Tibial artery (tissue), 4 donors: ENCODE results near the gene HSD17B3.

Experiments
- DNase-seq, 2 donors: peaks; one replicate each; pipeline ENCODE4 v3.0.0-alpha.2; 2019
- H3K27ac ChIP-seq, 2 donors: fragments of 200-600 bp; sonication (generic) in 1 of 2; 1 replicate in 1 of 2; 2 replicates in 1 of 2; pipeline ENCODE4 v1.5.1; 2018 to 2019; ENCODE audit warnings: mild to moderate bottlenecking in 1 of 2
- H3K27me3 ChIP-seq, 2 donors: fragments of 200-600 bp; sonication (generic) in 1 of 2; one replicate each; pipeline versions ENCODE4 v1.5.1 to v1.6.0; 2016 to 2019
- H3K36me3 ChIP-seq, 3 donors: fragments of 200-600 bp; sonication (generic) in 2 of 3; one replicate each; pipeline ENCODE4 v1.5.1; 2016 to 2019; ENCODE audit warnings: mild to moderate bottlenecking in 2 of 3
- H3K4me1 ChIP-seq, 4 donors: fragments of 200-600 bp; sonication (generic) in 2 of 4; 1 replicate in 3 of 4; 2 replicates in 1 of 4; pipeline ENCODE4 v1.5.1; 2016 to 2019
- H3K4me3 ChIP-seq, 2 donors: fragments of 200-600 bp; sonication (generic) in 1 of 2; 1 replicate in 1 of 2; 2 replicates in 1 of 2; pipeline ENCODE4 v1.5.1; 2018 to 2019; ENCODE audit warnings: mild to moderate bottlenecking in 2 of 2
- H3K9me3 ChIP-seq, 3 donors: fragments of 200-600 bp; sonication (generic) in 1 of 3; one replicate each; pipeline ENCODE4 v1.5.1; 2016 to 2019
- intact Hi-C: fragments of 100-400 bp; cut with DNase I; formaldehyde crosslinking; loops from one replicate; pipeline ENCODE4 v1.15.0; 2023; ENCODE audit warnings: low total_unique reads
- TF ChIP-seq, protein P1 (sequence below), 2 experiments: fragments of 200-600 bp in 1 of 2; fragments of 450-650 bp in 1 of 2; IDR thresholded peaks; one replicate each; pipeline ENCODE4 v1.5.1; 2017 to 2019; ENCODE audit warnings: antibody characterized with exemption in 2 of 2, mild to moderate bottlenecking in 1 of 2, moderate library complexity in 1 of 2

The HSD17B3 gene

DNA sequence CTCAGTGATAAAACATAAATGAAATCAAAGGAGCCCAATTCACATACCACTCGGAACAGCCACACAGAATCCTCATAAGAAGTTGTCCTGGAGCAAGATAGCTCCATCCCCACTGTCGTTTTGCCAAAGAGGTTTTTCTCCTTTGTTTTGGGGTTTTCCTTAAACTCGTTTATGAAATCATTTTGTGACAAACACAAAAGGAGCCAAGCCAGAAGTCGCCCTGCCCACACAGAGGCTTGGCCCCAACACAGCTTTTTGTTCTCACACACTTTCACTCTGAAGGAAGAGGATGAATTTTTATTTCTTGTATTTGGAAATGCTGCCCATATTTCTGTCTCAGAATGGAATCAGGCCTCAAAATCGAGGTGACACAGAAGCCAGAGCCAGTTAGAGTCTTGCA is 113.4 kb downstream of the HSD17B3 start:
- H3K27ac ChIP-seq = no peak overlapping the region
- intact Hi-C loops = no loop called here
- TF ChIP-seq, protein P1, sequence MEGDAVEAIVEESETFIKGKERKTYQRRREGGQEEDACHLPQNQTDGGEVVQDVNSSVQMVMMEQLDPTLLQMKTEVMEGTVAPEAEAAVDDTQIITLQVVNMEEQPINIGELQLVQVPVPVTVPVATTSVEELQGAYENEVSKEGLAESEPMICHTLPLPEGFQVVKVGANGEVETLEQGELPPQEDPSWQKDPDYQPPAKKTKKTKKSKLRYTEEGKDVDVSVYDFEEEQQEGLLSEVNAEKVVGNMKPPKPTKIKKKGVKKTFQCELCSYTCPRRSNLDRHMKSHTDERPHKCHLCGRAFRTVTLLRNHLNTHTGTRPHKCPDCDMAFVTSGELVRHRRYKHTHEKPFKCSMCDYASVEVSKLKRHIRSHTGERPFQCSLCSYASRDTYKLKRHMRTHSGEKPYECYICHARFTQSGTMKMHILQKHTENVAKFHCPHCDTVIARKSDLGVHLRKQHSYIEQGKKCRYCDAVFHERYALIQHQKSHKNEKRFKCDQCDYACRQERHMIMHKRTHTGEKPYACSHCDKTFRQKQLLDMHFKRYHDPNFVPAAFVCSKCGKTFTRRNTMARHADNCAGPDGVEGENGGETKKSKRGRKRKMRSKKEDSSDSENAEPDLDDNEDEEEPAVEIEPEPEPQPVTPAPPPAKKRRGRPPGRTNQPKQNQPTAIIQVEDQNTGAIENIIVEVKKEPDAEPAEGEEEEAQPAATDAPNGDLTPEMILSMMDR (IDR thresholded peaks at IDR 0.05) = no peak

DNA sequence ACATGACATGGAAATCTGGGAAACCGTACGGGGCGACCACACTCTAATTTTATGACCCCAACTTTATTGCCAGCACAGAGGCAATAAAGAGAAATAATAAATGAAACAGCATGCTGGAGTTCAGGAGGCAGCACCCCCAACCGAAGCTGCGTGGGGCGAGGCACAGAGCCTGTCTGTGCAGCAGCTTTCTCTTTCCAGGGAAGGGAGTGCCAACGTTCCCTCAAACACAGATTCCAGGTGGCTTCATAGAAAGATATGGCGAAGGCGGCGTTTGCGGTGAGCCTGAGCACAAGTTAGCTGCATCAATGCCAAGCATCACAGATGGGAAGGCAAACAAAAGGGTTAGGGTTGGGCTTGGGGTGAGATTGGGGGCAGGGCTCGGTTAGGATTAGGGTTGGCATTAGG is 114.8 kb downstream of the HSD17B3 start:
- TF ChIP-seq, protein P1 (IDR thresholded peaks at IDR 0.05) = no peak
- no peak for DNase-seq
- Histone ChIP-seq H3K36me3 (no peaks in the 10 kb centered on the region), H3K4me1 (peaks cover 0 to 12% (median 7%) of the 10 kb centered on the region in 4 donors), H3K27me3 (peaks cover 0 to 4% of the 10 kb centered on the region in 2 donors), H3K9me3 (peaks cover 3 to 20% (median 15%) of the 10 kb centered on the region in 3 donors), H3K4me3 (no peak overlapping the region), H3K27ac (no peak overlapping the region)
- intact Hi-C loops = no loop called here

More for the DNA sequence above, 113.4 kb downstream of the HSD17B3 start:
- peaks cover 3 to 20% (median 15%) of the 10 kb centered on the region in 3 donors for H3K9me3 ChIP-seq
- DNase-seq = no peak
- peaks cover 0 to 12% (median 7%) of the 10 kb centered on the region in 4 donors for H3K4me1 ChIP-seq
- H3K4me3 ChIP-seq = no peak overlapping the region
- H3K36me3 ChIP-seq = no peaks in the 10 kb centered on the region
- H3K27me3 ChIP-seq = peaks cover 0 to 2% of the 10 kb centered on the region in 2 donors

DNA sequence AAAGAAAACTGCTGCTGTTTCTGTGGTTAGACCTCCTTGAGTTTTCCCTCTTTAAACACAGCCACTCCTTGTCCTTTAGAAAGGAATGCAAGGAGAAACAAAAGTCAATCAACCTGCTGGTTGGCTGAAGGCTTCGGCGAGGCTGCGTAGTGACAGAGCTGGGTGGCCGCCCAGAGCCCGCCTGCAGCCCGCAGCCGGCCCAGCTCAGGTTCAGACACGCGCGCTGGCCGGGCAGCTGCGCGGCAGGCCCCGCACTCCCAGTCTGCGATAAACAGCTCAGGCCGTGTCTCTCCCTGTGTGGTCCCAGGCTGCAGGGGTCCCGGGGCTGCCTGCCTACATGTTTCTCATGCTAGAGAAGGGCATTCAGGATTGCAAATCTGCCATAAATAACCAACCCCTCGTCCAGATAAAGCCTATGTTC is 115.4 kb downstream of the HSD17B3 start:
- intact Hi-C loops = no loop called here
- Histone ChIP-seq H3K36me3 (no peaks in the 10 kb centered on the region), H3K4me1 (peaks cover 0 to 12% (median 7%) of the 10 kb centered on the region in 4 donors), H3K9me3 (peaks cover 3 to 20% (median 15%) of the 10 kb centered on the region in 3 donors), H3K27ac (no peak overlapping the region), H3K4me3 (peak overlapping the region in 1 of 2 donors; percentile 15), H3K27me3 (peaks cover 0 to 4% of the 10 kb centered on the region in 2 donors)
- TF ChIP-seq, protein P1 (IDR thresholded peaks at IDR 0.05) = no peak
- no peak for DNase-seq

DNA sequence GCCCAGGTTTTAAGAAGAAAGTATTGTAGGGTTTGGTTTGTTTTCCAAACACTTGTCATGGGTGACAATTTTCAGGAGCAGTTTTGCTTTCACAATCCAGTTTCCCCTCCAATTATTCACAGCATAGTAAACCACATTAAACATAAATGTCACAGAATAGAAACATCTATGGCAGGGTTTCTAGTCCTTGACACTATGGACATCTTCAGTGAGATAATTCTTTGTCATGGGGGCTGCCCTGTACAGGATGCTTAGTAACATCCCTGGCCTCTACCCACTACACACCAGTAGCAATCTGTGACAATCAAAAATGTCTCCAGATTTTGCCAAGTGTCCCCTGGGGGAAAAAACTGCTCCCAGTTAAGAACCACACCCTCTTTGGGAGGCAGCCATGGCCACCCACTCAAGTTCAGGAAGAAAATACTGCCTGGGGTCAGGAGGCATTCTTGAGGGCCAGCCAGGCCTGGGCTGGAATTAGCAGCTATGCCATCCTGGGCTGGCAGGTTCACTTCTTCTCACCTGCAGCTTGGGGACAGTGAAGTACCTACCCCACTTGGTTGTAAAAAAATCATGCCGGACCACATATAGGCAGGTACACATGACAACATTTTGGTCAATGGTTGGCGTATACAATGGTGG is 116.3 kb downstream of the HSD17B3 start:
- DNase-seq = peak in 1 of 2 donors; percentile 46
- H3K4me3 ChIP-seq = no peak overlapping the region
- intact Hi-C loops = no loop called here
- H3K27me3 ChIP-seq = peaks cover 0 to 13% of the 10 kb centered on the region in 2 donors
- H3K9me3 ChIP-seq = peaks cover 3 to 13% (median 12%) of the 10 kb centered on the region in 3 donors
- H3K36me3 ChIP-seq = no peaks in the 10 kb centered on the region
- peaks cover 0 to 12% (median 7%) of the 10 kb centered on the region in 4 donors for H3K4me1 ChIP-seq
- H3K27ac ChIP-seq = no peak overlapping the region
- TF ChIP-seq, protein P1 (IDR thresholded peaks at IDR 0.05) = no peak
